GM12892 (cell line): ENCODE measurements around the gene PKP4.

Experiments
- POLR2A ChIP-seq: IDR thresholded peaks from 2 replicates; pipeline ENCODE4 v1.6.1; 2011; ENCODE audit warnings: low read depth, low read length, control low read depth
- POLR2AphosphoS5 ChIP-seq: IDR thresholded peaks from 2 replicates; pipeline ENCODE4 v1.6.1; 2011; ENCODE audit warnings: low read depth, low read length, control low read depth
- TAF1 ChIP-seq: IDR thresholded peaks from 2 replicates; pipeline ENCODE4 v1.6.1; 2011; ENCODE audit warnings: low read depth, mild to moderate bottlenecking, control low read depth, low read length, borderline replicate concordance

GRCh38 chr2:158570869-158571268 is 114.1 kb downstream of the PKP4 start:
- TF ChIP-seq POLR2AphosphoS5 (no peak), POLR2A (no peak), TAF1 (no peak)
